ENCODE measurements around the gene DPP8.
"Not testable (repeated sequence)": the region's sequence is repeated elsewhere in the genome, so short reads cannot be mapped to it uniquely, and the experiment has no call there.

Gene DPP8

DNA sequence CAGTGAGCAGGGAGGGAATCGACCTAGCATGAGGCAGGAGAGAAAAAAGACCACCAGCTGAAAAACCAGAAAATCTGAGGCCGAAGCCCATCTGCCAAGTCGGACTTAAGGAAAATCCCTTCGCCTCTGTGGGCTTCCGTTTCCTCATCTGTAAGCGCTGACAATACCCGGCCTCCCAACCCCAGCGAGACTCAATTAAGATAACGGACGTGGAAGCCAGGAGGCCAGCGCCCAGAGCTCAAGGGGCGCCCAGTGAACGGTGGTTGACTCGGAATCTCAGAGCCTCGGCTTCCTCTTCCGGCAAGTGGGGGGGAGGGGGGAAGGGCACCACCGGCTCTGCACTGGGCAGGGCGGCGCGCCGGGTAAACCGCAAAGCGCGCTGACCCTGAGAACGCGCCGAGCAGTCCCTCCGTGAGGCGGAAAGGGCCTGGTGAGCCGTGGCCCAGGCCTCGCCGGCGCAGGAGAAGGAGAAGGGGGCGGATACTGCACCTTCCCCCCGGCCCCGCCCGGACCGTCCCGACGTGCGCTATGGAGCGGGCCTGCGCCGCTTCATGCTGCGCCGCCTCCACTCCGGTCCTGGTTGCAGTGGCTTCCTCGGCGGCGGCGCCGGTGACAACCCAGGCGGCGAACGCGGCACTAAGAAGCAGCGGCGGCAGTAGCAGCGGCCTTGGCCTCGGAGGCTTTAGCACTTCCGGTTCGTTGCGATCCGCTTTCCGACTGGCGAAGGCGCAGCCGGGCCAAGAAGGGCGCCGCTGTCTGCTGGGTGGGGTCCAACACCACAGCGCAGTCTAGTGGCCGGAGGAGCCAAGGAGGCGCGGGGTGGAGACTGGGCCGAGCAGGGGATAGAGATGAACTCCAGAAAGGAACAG lies at the start of gene DPP8:
Gene DPP8, minus strand, starts transcription at position 693 of the 869 bp plus-strand sequence. CDS start 5,136 bp downstream, outside the sequence.
- peak within 1 kb of the TSS; percentile 95 for H3K9ac ChIP-seq (ENCODE audit: low read length)

GRCh38 chr15:65561934-65562333 lies 44.4 kb upstream of the DPP8 start:
- H3K4me3 ChIP-seq (ENCODE audit: low read length), result no peak overlapping the region
- H3K27me3 ChIP-seq (replicated peaks; ENCODE audit: control insufficient read depth, insufficient read depth, low read length), result no peaks in the 10 kb centered on the region
- no peak for DNase-seq (ENCODE audit: low read depth)
- H3K9me3 ChIP-seq (ENCODE audit: control insufficient read depth, low read length), result no peaks in the 10 kb centered on the region
- no peak overlapping the region for H3K9ac ChIP-seq (ENCODE audit: low read length)
- peaks cover 48% of the 10 kb centered on the region for H3K36me3 ChIP-seq (ENCODE audit: control insufficient read depth, insufficient read depth, low read length, severe bottlenecking)
- H3K4me1 ChIP-seq (ENCODE audit: control insufficient read depth, insufficient read depth, low read length), result peaks cover 4% of the 10 kb centered on the region

More for the DNA sequence above, at the start of gene DPP8:
- Histone ChIP-seq H3K27me3 (replicated peaks; ENCODE audit: control insufficient read depth, insufficient read depth, low read length) (no peaks in the 10 kb centered on the region), H3K4me1 (ENCODE audit: control insufficient read depth, insufficient read depth, low read length) (peaks cover 28% of the 10 kb centered on the region), H3K4me3 (ENCODE audit: low read length) (peak within 1 kb of the TSS; percentile 96), H3K9me3 (ENCODE audit: control insufficient read depth, low read length) (no peaks in the 10 kb centered on the region), H3K36me3 (ENCODE audit: control insufficient read depth, insufficient read depth, low read length, severe bottlenecking) (peaks cover 6% of the 10 kb centered on the region)
- peak; percentile 97 for DNase-seq (ENCODE audit: low read depth)

- Histone ChIP-seq H3K27me3 (replicated peaks; ENCODE audit: control insufficient read depth, insufficient read depth, low read length) (no peaks in the 10 kb centered on the region), H3K9me3 (ENCODE audit: control insufficient read depth, low read length) (no peaks in the 10 kb centered on the region), H3K4me1 (ENCODE audit: control insufficient read depth, insufficient read depth, low read length) (peaks cover 4% of the 10 kb centered on the region), H3K36me3 (ENCODE audit: control insufficient read depth, insufficient read depth, low read length, severe bottlenecking) (peaks cover 43% of the 10 kb centered on the region), H3K9ac (ENCODE audit: low read length) (no peak overlapping the region), H3K4me3 (ENCODE audit: low read length) (no peak overlapping the region)
- no peak for DNase-seq (ENCODE audit: low read depth)
Measured at GRCh38 chr15:65559941-65560340, 42.5 kb upstream of the DPP8 start.

DNA sequence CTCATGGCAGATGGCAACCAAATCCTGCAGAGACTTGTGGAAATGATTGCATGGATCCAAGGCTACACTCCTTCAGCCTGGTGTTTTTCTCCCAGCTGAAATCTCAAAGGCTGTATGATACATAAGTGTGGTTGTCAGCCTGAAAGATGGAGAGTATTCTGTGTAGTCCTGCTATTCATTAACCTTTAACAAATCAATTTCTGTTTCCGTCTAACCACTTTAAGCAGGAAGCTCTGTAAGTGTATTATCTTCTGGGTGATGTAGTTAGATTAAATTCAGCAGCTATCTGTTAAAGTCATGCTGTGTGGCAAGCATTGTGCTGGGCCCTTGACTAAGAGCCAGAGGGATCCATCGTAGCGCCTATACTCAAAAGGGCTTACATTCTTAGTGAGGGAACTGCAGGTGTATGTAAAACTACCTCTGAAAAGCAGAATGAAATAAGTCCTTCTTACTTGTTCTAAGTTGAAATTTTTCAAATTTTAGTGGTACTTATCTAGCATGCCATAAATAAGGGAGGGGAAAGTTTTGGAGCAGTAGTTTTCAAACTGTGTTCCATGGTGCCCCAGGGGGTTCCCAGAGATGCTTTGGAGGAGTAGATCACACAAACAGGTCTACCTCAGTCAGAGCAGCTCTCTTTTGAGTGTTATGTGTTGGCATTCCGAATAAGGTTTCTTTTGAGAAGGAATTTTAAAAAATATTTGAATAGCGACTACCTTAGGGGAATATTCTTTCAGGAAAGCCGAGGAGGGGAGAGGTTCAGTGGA lies 41.7 kb upstream of the DPP8 start:
- H3K36me3 ChIP-seq (ENCODE audit: control insufficient read depth, insufficient read depth, low read length, severe bottlenecking), result peaks cover 35% of the 10 kb centered on the region
- no peaks in the 10 kb centered on the region for H3K27me3 ChIP-seq (replicated peaks; ENCODE audit: control insufficient read depth, insufficient read depth, low read length)
- DNase-seq (ENCODE audit: low read depth), result no peak
- H3K9me3 ChIP-seq (ENCODE audit: control insufficient read depth, low read length), result no peaks in the 10 kb centered on the region
- H3K4me3 ChIP-seq (ENCODE audit: low read length), result no peak overlapping the region
- no peak overlapping the region for H3K9ac ChIP-seq (ENCODE audit: low read length)
- peaks cover 4% of the 10 kb centered on the region for H3K4me1 ChIP-seq (ENCODE audit: control insufficient read depth, insufficient read depth, low read length)

DNA sequence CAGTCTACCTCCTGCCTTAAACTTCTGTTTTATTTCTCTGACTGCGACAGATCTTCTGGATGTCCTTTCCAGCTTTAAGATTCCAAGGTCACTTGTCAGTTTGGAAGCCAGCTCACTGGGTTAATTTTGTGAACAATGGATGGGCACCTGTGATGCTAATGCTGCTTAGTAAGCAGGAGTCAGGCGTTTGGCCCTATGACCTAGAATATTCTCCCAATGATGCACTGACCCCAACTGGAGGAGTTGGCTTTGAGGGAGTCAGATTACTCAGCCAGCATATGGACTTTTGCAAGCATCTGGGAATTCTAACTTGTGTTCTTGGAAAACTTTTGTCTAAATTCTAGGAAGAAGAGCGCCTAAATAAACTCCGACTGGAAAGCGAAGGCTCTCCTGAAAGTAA lies 40.8 kb upstream of the DPP8 start:
- Histone ChIP-seq H3K4me1 (ENCODE audit: control insufficient read depth, insufficient read depth, low read length) (peaks cover 4% of the 10 kb centered on the region), H3K9ac (ENCODE audit: low read length) (no peak overlapping the region), H3K36me3 (ENCODE audit: control insufficient read depth, insufficient read depth, low read length, severe bottlenecking) (peaks cover 30% of the 10 kb centered on the region), H3K9me3 (ENCODE audit: control insufficient read depth, low read length) (no peaks in the 10 kb centered on the region), H3K4me3 (ENCODE audit: low read length) (no peak overlapping the region), H3K27me3 (replicated peaks; ENCODE audit: control insufficient read depth, insufficient read depth, low read length) (no peaks in the 10 kb centered on the region)
- peak; percentile 10 for DNase-seq (ENCODE audit: low read depth)

- Histone ChIP-seq H3K27me3 (replicated peaks; ENCODE audit: control insufficient read depth, insufficient read depth, low read length) (no peaks in the 10 kb centered on the region), H3K9ac (ENCODE audit: low read length) (no peak overlapping the region), H3K4me1 (ENCODE audit: control insufficient read depth, insufficient read depth, low read length) (peaks cover 4% of the 10 kb centered on the region), H3K36me3 (ENCODE audit: control insufficient read depth, insufficient read depth, low read length, severe bottlenecking) (peaks cover 21% of the 10 kb centered on the region), H3K4me3 (ENCODE audit: low read length) (no peak overlapping the region), H3K9me3 (ENCODE audit: control insufficient read depth, low read length) (no peaks in the 10 kb centered on the region)
- no peak for DNase-seq (ENCODE audit: low read depth)
Measured at GRCh38 chr15:65556622-65557021, 39.1 kb upstream of the DPP8 start.

DNA sequence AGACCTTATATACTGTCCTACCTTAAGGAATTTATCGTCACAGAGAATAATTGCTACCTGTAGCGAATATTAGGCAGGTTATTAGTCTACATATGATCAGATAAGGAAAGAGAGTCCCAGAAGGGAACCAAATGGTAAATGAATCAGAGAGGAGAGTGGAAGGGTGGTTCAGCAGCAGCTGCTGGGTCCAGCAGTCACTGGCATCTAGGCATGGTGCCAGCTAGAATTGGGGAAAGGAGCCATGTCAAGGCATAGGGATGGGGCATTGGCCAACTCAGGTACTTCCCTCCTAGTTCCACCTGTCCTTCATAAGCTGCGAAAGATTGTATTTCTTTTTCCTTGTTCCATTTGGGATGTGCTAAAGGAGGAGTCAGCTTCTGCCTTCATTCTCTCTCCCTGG lies 36.2 kb upstream of the DPP8 start:
- no peak overlapping the region for H3K4me3 ChIP-seq (ENCODE audit: low read length)
- H3K9ac ChIP-seq (ENCODE audit: low read length), result no peak overlapping the region
- no peaks in the 10 kb centered on the region for H3K27me3 ChIP-seq (replicated peaks; ENCODE audit: control insufficient read depth, insufficient read depth, low read length)
- no peak for DNase-seq (ENCODE audit: low read depth)
- no peaks in the 10 kb centered on the region for H3K9me3 ChIP-seq (ENCODE audit: control insufficient read depth, low read length)
- peaks cover 3% of the 10 kb centered on the region for H3K4me1 ChIP-seq (ENCODE audit: control insufficient read depth, insufficient read depth, low read length)
- peaks cover 15% of the 10 kb centered on the region for H3K36me3 ChIP-seq (ENCODE audit: control insufficient read depth, insufficient read depth, low read length, severe bottlenecking)

- not testable (repeated sequence) for DNase-seq (ENCODE audit: low read depth); H3K4me3 ChIP-seq (ENCODE audit: low read length); H3K4me1 ChIP-seq (ENCODE audit: control insufficient read depth, insufficient read depth, low read length); H3K9ac ChIP-seq (ENCODE audit: low read length); H3K27me3 ChIP-seq (replicated peaks; ENCODE audit: control insufficient read depth, insufficient read depth, low read length); H3K9me3 ChIP-seq (ENCODE audit: control insufficient read depth, low read length)
- H3K36me3 ChIP-seq (ENCODE audit: control insufficient read depth, insufficient read depth, low read length, severe bottlenecking), result peaks cover 14% of the 10 kb centered on the region
Measured at GRCh38 chr15:65552851-65553250, 35.4 kb upstream of the DPP8 start.

GRCh38 chr15:65551183-65551582 lies 33.7 kb upstream of the DPP8 start:
- Histone ChIP-seq H3K4me3 (ENCODE audit: low read length) (no peak overlapping the region), H3K36me3 (ENCODE audit: control insufficient read depth, insufficient read depth, low read length, severe bottlenecking) (peaks cover 8% of the 10 kb centered on the region), H3K27me3 (replicated peaks; ENCODE audit: control insufficient read depth, insufficient read depth, low read length) (no peaks in the 10 kb centered on the region), H3K9ac (ENCODE audit: low read length) (no peak overlapping the region), H3K9me3 (ENCODE audit: control insufficient read depth, low read length) (no peaks in the 10 kb centered on the region), H3K4me1 (ENCODE audit: control insufficient read depth, insufficient read depth, low read length) (no peaks in the 10 kb centered on the region)
- DNase-seq (ENCODE audit: low read depth), result no peak

DNA sequence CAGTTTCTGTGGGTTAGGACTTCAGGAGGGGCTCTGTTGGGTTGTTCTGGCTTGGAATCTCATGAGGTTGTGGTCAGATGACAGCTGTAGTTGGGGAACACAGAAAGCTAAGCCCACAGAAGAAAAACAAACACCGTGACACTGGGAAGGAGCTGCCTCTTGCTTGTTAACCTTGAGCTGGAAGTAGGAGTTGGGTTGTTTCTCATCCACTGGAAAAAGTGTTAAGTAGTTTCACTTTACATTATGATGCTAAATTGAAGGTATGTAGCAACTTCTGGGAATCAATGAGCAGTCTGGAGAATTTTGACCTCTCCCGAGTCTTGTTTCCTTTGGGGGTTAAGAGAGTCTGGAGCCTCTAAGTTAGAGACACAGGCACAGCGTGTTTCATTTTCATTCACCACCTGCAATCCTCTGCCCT lies 33.2 kb upstream of the DPP8 start:
- Histone ChIP-seq H3K4me3 (ENCODE audit: low read length) (no peak overlapping the region), H3K36me3 (ENCODE audit: control insufficient read depth, insufficient read depth, low read length, severe bottlenecking) (peaks cover 6% of the 10 kb centered on the region), H3K9me3 (ENCODE audit: control insufficient read depth, low read length) (no peaks in the 10 kb centered on the region), H3K27me3 (replicated peaks; ENCODE audit: control insufficient read depth, insufficient read depth, low read length) (no peaks in the 10 kb centered on the region), H3K4me1 (ENCODE audit: control insufficient read depth, insufficient read depth, low read length) (no peaks in the 10 kb centered on the region), H3K9ac (ENCODE audit: low read length) (no peak overlapping the region)
- peak; percentile 27 for DNase-seq (ENCODE audit: low read depth)

GRCh38 chr15:65549288-65549687 lies 31.8 kb upstream of the DPP8 start:
- not testable (repeated sequence) for H3K27me3 ChIP-seq (replicated peaks; ENCODE audit: control insufficient read depth, insufficient read depth, low read length); H3K4me1 ChIP-seq (ENCODE audit: control insufficient read depth, insufficient read depth, low read length)

More at GRCh38 chr15:65549288-65549687, 31.8 kb upstream of the DPP8 start:
- H3K4me3 ChIP-seq (ENCODE audit: low read length); H3K9me3 ChIP-seq (ENCODE audit: control insufficient read depth, low read length); H3K9ac ChIP-seq (ENCODE audit: low read length); DNase-seq (ENCODE audit: low read depth); H3K36me3 ChIP-seq (ENCODE audit: control insufficient read depth, insufficient read depth, low read length, severe bottlenecking): not testable (repeated sequence)

Measured in adipocyte (in vitro differentiated cells).